Activated gamma-delta T cell treated with Interleukin-2 at 50 U/mL for 16 hours (primary cell): Measurements from ENCODE around the gene SEC11C.
"Not testable (repeated sequence)": the region's sequence is repeated elsewhere in the genome, so short reads cannot be mapped to it uniquely, and the experiment has no call there.

Experiments used
- DNase-seq: peaks from one replicate; pipeline ENCODE4 v3.0.0-alpha.2; 2020

Gene SEC11C

DNA sequence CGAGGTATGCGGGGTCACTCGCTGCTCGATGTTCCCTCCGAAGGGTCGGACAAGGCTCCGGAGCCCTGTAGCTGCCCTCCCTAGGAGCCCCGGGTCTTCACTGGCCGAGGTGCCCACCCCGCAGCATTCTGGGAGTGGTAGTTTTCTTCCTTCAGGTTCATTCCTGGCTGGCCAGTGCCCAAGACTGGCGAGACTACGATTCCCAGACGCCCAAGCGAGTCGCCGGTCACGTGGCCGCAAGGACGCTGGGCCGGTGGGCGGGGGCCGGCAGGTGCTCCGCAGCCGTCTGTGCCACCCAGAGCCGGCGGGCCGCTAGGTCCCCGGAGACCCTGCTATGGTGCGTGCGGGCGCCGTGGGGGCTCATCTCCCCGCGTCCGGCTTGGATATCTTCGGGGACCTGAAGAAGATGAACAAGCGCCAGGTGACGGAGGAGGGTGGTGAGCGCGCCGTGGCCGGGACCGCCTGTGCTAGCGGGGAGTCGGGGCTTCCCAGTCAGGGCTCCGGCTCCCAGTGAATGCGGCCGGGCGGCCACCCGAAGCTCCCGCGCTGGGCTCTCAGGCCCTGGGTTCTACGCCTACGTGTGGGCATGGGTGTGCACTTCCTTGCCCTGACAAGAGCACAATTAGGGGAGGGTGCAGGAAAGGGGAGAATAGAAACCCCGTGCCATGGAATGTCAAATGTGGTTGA is at the start of gene SEC11C:
SEC11C (plus strand) TSS at position 270 of the 687 bp plus-strand sequence; CDS start at position 335, 65 bp downstream.
- DNase-seq, result peak; percentile 95

DNA sequence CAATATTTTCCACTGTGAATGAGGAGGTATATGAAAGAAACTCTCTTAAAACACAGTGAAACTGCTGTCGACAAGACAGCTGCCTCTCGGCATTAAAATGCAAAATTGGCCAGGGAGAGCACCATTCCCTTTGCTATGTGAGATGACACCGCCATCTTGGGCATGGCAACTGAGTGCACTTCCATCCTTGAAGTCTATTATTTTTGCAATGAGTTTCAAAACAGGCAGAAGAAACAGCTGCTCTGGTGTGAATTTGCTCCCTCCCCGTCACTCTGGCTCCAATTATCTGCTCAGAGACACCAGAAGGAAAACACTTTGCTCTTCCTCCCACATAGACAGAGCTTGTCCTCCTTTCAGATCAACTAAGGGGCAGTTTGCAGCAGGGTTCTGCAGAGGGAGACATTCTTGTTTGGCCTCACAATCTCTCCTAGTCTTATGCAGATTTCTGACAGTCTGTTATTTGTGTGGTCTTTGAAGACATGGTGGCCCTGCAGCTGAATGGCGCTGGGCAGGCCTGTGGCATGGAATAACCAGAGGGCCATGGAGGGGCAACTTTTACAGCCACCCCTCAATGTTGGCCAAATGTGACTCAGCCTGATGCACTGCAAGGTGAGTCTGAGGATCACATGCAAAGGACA is 48.6 kb upstream of the SEC11C start:
- DNase-seq, result no peak

- no peak for DNase-seq
These were observed 46.0 kb upstream of the SEC11C start for GRCh38 chr18:59093668-59094067.

DNA sequence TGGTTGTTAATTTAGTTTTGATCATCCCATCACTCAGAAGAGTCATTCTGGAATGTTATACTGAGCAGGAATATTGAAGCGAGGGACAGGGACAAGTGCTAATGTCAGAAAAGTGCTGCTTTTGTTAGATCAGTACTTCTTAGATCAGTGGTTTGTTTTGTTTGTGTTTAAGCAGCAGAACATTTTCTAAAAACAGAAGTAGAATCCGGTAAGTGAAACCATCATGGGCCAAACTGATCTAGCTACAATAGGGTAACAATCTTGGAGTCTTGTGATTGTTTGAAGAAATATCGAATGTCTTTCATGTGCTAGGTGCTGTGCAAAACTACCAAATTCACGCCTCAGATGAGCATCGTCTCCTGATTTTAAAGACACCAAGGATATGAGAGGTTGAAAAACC is 45.1 kb upstream of the SEC11C start:
- no peak for DNase-seq

- no peak for DNase-seq
These were observed 43.4 kb upstream of the SEC11C start for GRCh38 chr18:59096098-59096789.

- no peak for DNase-seq
These were observed 37.8 kb upstream of the SEC11C start for GRCh38 chr18:59101830-59102414.

- DNase-seq, result no peak
These were observed 30.3 kb upstream of the SEC11C start for GRCh38 chr18:59109375-59109774.

GRCh38 chr18:59114160-59114559 is 25.5 kb upstream of the SEC11C start:
- no peak for DNase-seq

DNA sequence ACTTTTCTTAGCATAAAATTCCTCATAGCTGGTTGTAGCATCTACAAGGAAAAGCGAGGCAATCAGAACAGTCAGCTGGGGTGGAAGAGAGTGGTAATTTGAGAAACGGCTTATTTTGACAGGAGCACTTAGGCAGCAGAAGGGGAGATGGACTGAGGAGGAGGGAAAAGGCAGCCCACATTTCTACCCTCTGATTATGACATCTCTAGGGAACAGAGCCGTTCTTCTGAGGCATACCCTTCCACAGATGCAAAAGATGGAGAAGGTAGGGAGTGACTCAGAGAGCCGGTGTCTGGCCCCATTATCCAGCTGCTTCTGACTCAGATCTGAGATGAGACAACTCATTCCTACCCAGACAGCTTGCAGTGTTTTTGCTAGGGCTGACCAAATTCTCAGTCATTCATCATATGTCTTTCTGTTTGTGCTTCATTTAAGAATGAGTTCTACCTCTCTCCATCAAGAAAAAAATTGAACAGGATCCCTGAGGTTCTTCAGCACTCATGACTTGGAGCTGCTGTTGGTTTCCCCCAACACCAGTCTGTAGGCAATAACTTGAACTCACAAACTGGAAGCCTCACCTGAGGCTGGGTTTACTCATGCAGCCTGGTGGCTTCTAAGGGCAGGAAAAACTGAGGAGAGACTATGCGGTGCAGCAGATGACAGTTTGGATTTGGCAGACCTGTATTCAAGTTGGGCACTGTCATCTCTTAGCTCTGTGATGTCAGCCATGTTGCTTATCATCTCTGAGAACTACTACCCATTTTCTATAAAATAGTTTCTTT is 15.9 kb upstream of the SEC11C start:
- no peak for DNase-seq

GRCh38 chr18:59124370-59124704 is 15.3 kb upstream of the SEC11C start:
- DNase-seq, result no peak

DNA sequence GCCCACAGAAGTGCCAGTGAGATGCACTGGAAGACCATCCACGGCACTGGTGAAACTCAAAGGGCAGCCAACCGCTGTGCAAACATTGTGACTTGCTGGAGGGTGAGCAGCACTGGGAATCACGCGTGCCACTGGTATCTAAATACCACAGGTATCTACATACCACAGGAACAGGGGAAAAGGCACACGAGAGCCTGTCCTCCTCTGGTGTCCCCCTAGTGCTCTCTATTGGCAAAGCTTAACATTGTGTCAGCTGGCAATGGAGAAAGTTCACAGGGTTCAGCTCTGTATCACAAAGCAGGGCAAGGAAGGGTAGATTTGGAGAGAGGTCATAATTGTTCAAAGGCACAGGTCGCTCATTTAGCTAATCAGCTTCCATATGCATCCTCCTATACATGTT is 12.6 kb upstream of the SEC11C start:
- no peak for DNase-seq

DNA sequence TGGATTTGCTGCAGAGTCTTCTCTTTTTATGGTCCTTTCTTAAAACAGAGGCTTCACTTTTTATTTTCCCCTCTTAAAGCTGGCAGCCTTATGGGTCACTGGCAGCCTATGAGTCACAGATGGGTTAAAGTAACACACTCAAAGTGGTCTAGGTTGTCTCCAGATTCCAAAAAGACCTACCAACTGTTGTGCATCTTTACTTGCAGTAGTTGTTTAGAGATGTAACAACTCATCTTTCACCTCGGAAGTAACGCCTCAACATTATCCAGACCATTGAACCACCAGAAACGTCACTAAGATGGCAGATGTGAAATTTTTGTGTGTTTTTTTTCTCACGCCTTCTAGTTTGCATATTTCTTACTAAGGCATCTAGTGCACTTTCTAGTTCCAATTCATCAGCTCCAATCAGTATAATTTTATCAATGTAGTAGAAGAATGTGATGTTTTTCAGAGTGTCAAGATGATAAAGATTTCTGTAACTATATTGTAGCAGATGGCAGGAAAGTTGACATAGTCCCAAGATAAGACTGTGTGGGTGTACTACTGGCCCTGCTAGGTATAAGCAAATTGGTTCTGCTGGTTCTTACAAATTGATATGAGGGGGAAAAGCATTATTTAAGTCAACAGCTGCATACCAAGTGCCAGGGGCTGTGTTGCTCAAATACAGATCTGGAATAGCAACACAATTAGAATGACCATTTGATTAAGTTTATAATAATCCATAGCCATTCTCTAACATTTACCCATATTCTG is 9.6 kb upstream of the SEC11C start:
- DNase-seq, result no peak

- no peak for DNase-seq
These were observed 6.7 kb upstream of the SEC11C start for GRCh38 chr18:59132810-59133465.

GRCh38 chr18:59139291-59139614 is 431 bp upstream of the SEC11C start:
- DNase-seq, result peak; percentile 91

- no peak for DNase-seq
These were observed 710 bp downstream of the SEC11C start for GRCh38 chr18:59140302-59140885.

- DNase-seq, result no peak
These were observed 1.8 kb downstream of the SEC11C start for GRCh38 chr18:59141294-59142068.

- DNase-seq, result no peak
These were observed 2.6 kb downstream of the SEC11C start for GRCh38 chr18:59142274-59142673.

DNA sequence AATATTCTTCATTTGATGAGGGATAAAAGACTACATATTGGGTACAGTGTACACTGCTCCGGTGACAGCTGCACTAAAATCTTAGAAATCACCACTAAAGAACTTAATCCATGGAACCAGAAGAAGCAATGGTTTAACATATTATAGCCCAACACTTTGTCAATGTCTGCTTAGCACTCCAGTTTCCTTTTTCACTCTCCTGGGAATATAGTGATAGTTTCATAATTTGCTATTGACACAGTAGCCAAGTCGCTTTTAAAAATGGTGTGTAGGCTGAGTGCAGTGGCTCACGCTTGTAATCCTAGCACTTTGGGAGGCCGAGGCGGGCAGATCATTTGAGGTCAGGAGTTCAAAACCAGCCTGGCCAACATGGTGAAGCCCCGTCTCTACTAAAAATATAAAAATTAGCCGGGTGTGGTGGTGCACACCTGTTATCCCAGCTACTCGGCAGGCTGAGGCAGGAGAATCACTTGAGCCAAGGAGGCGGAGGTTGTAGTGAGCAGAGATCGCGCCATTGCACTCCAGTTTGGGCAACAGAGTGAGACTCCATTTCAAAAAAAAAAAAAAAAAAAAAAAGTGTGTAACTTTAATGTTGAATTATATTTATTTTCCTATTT is 3.2 kb downstream of the SEC11C start:
- DNase-seq, result not testable (repeated sequence)

DNA sequence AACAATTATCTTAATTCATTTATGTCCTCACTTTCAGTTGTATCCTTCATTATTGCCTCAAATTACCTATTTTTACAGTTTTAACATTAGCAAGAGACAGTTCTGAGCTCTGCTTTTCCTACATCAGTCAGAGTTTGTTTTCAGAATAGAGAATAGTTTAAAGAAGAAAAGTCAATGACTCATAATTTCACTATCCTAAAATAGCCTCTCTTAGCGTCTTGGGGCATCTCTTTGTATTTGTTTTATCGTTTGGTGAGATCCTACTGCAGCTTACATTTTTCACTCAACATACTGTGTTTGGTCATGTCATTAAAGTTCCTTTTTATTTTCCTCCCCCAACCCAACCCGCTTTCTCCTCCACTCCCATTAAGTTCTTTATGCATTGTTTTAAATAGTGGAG is 3.8 kb downstream of the SEC11C start:
- DNase-seq, result no peak

- no peak for DNase-seq
These were observed 4.8 kb downstream of the SEC11C start for GRCh38 chr18:59144483-59144882.
